Measurements from ENCODE around the gene GABRA4.

GABRA4 gene

DNA sequence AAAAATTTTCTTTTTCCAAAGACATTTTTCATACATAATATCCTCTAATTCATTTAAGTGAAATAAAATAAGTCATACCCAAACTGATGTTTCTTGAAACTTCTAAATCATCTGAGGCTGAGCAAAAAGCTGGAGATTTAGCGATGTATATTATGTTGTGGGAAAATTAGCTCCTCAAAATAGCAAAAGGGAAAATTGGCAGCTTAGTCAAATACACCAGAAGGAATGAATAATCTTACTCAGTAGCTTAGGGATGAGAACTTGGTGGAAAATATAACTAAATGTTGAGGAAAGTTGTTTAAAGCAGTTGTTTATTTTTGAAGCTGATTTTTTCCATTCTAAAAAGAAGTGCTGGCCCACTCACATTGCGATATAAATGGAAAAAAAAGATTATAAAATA is 40.9 kb downstream of the GABRA4 start:
- no peak overlapping the region for H3K9ac ChIP-seq (ENCODE audit: low read depth, low read length)
- no peaks in the 10 kb centered on the region for H3K36me3 ChIP-seq (ENCODE audit: control insufficient read depth, insufficient read depth, low read length)
- no peak overlapping the region for H3K27ac ChIP-seq (ENCODE audit: low read depth, low read length)
- no peaks in the 10 kb centered on the region for H3K27me3 ChIP-seq (ENCODE audit: control insufficient read depth, insufficient read depth, low read length)
- no peaks in the 10 kb centered on the region for H3K9me3 ChIP-seq (ENCODE audit: control insufficient read depth, insufficient read depth, low read length)
- no peaks in the 10 kb centered on the region for H3K4me1 ChIP-seq (ENCODE audit: control insufficient read depth, insufficient read depth, low read length)
- H3K4me3 ChIP-seq (ENCODE audit: low read depth, low read length), result no peak overlapping the region

DNA sequence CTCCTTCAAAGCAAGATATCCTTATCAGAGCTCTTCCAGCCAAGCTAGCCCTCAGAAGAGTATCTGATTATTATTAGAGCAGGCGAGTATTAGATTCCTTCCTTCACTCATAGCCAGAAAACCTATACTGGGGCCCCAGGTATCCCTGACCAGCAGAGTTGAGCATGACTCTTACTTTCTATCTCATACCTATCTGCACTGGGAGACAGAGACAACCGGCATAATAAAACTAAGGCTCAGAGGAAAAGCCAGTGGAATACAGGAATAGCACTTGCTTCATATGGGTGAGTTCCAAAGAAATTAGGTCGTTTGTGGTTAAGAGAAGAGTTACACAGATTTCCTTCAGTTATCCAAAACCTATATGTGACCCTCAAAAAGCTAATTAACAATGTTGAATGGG is 42.6 kb downstream of the GABRA4 start:
- H3K36me3 ChIP-seq (ENCODE audit: control insufficient read depth, insufficient read depth, low read length), result no peaks in the 10 kb centered on the region
- H3K9ac ChIP-seq (ENCODE audit: low read depth, low read length), result no peak overlapping the region
- H3K4me3 ChIP-seq (ENCODE audit: low read depth, low read length), result no peak overlapping the region
- no peaks in the 10 kb centered on the region for H3K9me3 ChIP-seq (ENCODE audit: control insufficient read depth, insufficient read depth, low read length)
- H3K27me3 ChIP-seq (ENCODE audit: control insufficient read depth, insufficient read depth, low read length), result no peaks in the 10 kb centered on the region
- no peak overlapping the region for H3K27ac ChIP-seq (ENCODE audit: low read depth, low read length)
- no peaks in the 10 kb centered on the region for H3K4me1 ChIP-seq (ENCODE audit: control insufficient read depth, insufficient read depth, low read length)

DNA sequence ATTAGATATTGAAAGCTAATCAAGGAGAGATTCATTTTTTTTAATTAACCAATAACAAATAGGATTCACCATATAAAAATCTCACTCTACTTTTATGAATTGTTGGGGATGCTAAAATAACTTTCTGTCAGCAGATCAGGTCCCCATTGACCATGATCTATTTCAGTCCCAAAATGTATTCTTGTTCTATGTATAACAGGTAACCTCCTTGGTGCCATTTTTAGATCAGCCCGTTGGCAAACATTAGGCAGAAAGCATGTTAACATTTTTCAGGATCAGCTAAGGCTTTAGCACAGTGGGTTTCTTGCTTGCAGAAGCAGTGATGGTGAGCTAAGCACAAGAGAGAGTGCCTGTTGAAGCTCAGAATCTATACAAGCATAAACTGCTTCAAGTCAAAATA is 43.6 kb downstream of the GABRA4 start:
- Histone ChIP-seq H3K36me3 (ENCODE audit: control insufficient read depth, insufficient read depth, low read length) (no peaks in the 10 kb centered on the region), H3K9me3 (ENCODE audit: control insufficient read depth, insufficient read depth, low read length) (no peaks in the 10 kb centered on the region), H3K4me1 (ENCODE audit: control insufficient read depth, insufficient read depth, low read length) (no peaks in the 10 kb centered on the region), H3K9ac (ENCODE audit: low read depth, low read length) (no peak overlapping the region), H3K27ac (ENCODE audit: low read depth, low read length) (no peak overlapping the region), H3K27me3 (ENCODE audit: control insufficient read depth, insufficient read depth, low read length) (no peaks in the 10 kb centered on the region), H3K4me3 (ENCODE audit: low read depth, low read length) (no peak overlapping the region)

DNA sequence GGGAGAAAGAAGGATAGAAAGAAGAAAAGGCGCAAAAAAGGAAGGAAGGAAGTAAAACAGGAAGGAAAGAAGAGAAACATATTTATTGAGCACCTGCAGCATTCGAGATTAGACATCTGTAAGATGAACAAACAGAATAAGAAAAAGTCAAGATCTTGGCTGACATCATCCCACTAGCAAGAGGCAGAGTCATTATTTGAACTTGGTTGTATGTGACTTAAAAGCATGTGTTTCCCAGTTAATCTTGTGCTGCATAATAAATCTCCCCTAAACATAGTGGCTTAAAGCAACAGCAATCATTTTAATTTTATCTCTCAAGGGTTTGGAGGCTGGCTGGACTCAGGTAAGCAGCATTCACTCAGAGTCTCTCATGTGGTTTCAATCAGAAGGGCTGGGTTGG is 45.8 kb downstream of the GABRA4 start:
- Histone ChIP-seq H3K9ac (ENCODE audit: low read depth, low read length) (no peak overlapping the region), H3K36me3 (ENCODE audit: control insufficient read depth, insufficient read depth, low read length) (no peaks in the 10 kb centered on the region), H3K9me3 (ENCODE audit: control insufficient read depth, insufficient read depth, low read length) (no peaks in the 10 kb centered on the region), H3K27ac (ENCODE audit: low read depth, low read length) (no peak overlapping the region), H3K4me3 (ENCODE audit: low read depth, low read length) (no peak overlapping the region), H3K27me3 (ENCODE audit: control insufficient read depth, insufficient read depth, low read length) (no peaks in the 10 kb centered on the region), H3K4me1 (ENCODE audit: control insufficient read depth, insufficient read depth, low read length) (no peaks in the 10 kb centered on the region)

DNA sequence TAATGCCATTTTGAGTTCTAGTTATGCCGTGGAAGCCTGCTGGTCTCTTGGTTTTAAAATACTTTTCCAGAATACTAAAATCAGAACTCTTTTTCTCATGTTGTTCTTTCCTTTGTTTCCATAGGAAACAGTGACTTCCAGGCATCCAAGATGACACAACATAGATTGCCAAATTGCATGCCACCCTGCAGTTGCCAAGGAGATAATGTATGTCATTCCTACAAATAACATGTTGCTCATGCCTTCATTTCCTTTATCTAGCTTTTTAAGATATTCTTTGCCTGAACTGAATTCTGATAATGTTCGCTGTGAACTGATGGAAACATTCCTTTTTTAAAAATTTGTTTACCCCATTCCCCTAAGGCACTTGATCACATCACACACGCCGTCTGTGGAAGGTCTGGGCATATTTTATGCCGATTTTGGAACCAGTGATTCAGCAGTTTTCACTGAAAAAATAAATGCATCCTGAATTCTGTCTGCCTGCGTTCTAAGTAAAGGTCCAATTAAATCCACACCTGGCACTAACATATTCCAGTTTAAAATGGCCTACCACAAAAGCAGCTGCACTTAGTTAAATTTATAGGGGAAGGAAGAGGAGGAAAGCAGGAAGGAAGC is 46.4 kb downstream of the GABRA4 start:
- Histone ChIP-seq H3K27ac (ENCODE audit: low read depth, low read length) (no peak overlapping the region), H3K9me3 (ENCODE audit: control insufficient read depth, insufficient read depth, low read length) (no peaks in the 10 kb centered on the region), H3K9ac (ENCODE audit: low read depth, low read length) (no peak overlapping the region), H3K4me3 (ENCODE audit: low read depth, low read length) (no peak overlapping the region), H3K36me3 (ENCODE audit: control insufficient read depth, insufficient read depth, low read length) (no peaks in the 10 kb centered on the region), H3K27me3 (ENCODE audit: control insufficient read depth, insufficient read depth, low read length) (no peaks in the 10 kb centered on the region), H3K4me1 (ENCODE audit: control insufficient read depth, insufficient read depth, low read length) (no peaks in the 10 kb centered on the region)

DNA sequence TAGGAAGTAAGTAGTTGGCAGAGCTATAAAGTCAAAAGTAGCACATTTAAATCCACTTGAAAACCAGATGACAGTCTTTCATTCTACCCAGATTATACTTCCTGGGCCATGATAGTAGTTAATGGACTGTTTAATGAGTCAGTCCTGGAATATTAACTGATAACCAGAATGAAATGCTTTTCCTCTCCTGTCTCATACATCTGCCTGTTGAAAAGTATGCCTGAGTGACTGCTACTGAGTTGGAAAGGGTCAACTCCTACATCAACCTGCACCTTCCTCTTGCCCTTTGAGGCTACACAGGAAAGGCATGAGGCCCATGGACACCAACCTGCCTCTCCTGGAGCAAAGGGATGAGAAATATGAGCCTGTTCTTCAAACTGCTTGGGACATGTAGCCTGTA is 48.3 kb downstream of the GABRA4 start:
- Histone ChIP-seq H3K4me3 (ENCODE audit: low read depth, low read length) (no peak overlapping the region), H3K9me3 (ENCODE audit: control insufficient read depth, insufficient read depth, low read length) (no peaks in the 10 kb centered on the region), H3K9ac (ENCODE audit: low read depth, low read length) (no peak overlapping the region), H3K27me3 (ENCODE audit: control insufficient read depth, insufficient read depth, low read length) (no peaks in the 10 kb centered on the region), H3K4me1 (ENCODE audit: control insufficient read depth, insufficient read depth, low read length) (no peaks in the 10 kb centered on the region), H3K27ac (ENCODE audit: low read depth, low read length) (no peak overlapping the region), H3K36me3 (ENCODE audit: control insufficient read depth, insufficient read depth, low read length) (no peaks in the 10 kb centered on the region)

DNA sequence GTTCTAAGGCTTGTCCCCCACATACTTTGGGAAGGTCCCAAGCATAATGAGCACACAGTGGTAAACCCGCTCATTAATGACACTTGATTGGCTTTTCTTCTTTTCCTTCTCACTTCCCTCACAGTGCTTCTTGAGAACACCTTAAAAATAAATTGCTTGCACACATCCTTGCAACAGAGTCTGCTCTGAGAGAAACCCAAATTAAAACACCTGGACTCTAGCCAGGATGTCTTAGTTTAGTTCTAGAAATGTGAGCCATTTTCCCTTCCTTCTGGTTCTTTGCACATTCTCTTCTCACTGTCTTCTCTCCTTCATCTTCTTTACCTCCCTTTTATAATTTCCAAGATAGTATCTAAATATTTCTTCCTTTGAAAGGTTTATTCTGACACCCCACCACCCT is 49.0 kb downstream of the GABRA4 start:
- no peak overlapping the region for H3K27ac ChIP-seq (ENCODE audit: low read depth, low read length)
- H3K27me3 ChIP-seq (ENCODE audit: control insufficient read depth, insufficient read depth, low read length), result no peaks in the 10 kb centered on the region
- H3K9me3 ChIP-seq (ENCODE audit: control insufficient read depth, insufficient read depth, low read length), result no peaks in the 10 kb centered on the region
- H3K4me1 ChIP-seq (ENCODE audit: control insufficient read depth, insufficient read depth, low read length), result no peaks in the 10 kb centered on the region
- H3K4me3 ChIP-seq (ENCODE audit: low read depth, low read length), result no peak overlapping the region
- no peaks in the 10 kb centered on the region for H3K36me3 ChIP-seq (ENCODE audit: control insufficient read depth, insufficient read depth, low read length)
- no peak overlapping the region for H3K9ac ChIP-seq (ENCODE audit: low read depth, low read length)

DNA sequence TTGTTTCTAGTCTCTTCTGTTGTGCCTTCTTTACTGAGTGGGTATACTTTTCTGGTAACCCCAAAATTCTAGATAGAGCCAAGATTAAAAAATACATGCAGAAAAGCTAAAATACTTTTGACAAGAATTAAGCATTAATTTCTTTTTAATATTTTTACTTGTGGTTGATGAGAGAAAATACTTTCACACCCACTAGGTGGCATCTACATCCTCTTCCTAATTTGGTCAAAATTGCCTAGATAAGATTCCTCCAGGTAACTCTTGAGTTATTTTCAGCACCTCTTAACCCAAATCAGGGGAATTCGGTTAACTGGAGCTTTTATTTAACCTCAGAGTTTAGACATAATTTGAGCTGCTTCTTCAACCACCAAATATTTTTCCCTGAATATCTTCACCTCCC is 55.9 kb downstream of the GABRA4 start:
- no peak overlapping the region for H3K4me3 ChIP-seq (ENCODE audit: low read depth, low read length)
- no peaks in the 10 kb centered on the region for H3K27me3 ChIP-seq (ENCODE audit: control insufficient read depth, insufficient read depth, low read length)
- H3K4me1 ChIP-seq (ENCODE audit: control insufficient read depth, insufficient read depth, low read length), result no peaks in the 10 kb centered on the region
- H3K9ac ChIP-seq (ENCODE audit: low read depth, low read length), result no peak overlapping the region
- H3K36me3 ChIP-seq (ENCODE audit: control insufficient read depth, insufficient read depth, low read length), result no peaks in the 10 kb centered on the region
- H3K9me3 ChIP-seq (ENCODE audit: control insufficient read depth, insufficient read depth, low read length), result no peaks in the 10 kb centered on the region
- H3K27ac ChIP-seq (ENCODE audit: low read depth, low read length), result no peak overlapping the region

DNA sequence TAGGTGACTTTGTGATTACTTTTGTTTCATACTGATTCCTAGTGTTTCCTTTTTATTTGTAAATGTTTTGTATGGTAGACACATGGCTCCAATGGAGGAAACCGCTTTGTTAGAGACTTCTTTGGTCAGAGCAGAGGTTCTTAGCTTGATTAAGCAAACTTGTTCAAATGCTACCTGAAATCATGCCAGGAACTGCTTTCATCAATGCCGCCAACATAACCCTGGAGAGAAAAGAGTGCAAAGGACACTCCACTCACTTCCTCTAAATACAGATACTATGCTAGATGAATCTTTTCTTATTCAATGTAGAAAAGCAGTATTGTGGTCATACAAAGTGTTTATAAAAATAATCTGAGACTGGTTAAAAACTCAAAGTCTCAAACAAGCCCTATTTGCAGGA is 58.7 kb downstream of the GABRA4 start:
- no peaks in the 10 kb centered on the region for H3K4me1 ChIP-seq (ENCODE audit: control insufficient read depth, insufficient read depth, low read length)

DNA sequence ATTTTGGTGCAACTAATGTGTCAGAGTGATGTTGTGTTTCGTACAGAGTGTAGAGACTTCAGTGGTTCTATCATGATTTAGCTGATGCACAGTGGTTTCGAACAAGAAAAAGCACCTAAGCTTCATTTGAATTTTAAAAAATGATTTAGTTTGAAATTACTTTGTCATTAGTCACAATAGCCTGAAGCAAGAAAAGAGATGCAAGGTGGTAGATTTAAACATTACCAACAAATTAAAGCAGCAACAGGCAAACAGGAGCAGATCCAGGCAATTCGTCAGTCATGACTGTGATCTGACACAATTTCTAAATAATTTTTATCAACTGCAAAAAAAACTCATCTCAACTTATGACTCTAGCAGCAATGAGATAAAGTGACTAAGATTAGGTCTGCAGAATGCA is 59.7 kb downstream of the GABRA4 start:
- Histone ChIP-seq H3K4me1 (ENCODE audit: control insufficient read depth, insufficient read depth, low read length) (no peaks in the 10 kb centered on the region), H3K36me3 (ENCODE audit: control insufficient read depth, insufficient read depth, low read length) (no peaks in the 10 kb centered on the region), H3K9ac (ENCODE audit: low read depth, low read length) (no peak overlapping the region), H3K4me3 (ENCODE audit: low read depth, low read length) (no peak overlapping the region), H3K27me3 (ENCODE audit: control insufficient read depth, insufficient read depth, low read length) (no peaks in the 10 kb centered on the region), H3K9me3 (ENCODE audit: control insufficient read depth, insufficient read depth, low read length) (no peaks in the 10 kb centered on the region), H3K27ac (ENCODE audit: low read depth, low read length) (no peak overlapping the region)

More for the DNA sequence above, 58.7 kb downstream of the GABRA4 start:
- no peak overlapping the region for H3K9ac ChIP-seq (ENCODE audit: low read depth, low read length)
- no peaks in the 10 kb centered on the region for H3K9me3 ChIP-seq (ENCODE audit: control insufficient read depth, insufficient read depth, low read length)
- H3K27me3 ChIP-seq (ENCODE audit: control insufficient read depth, insufficient read depth, low read length), result no peaks in the 10 kb centered on the region
- no peak overlapping the region for H3K4me3 ChIP-seq (ENCODE audit: low read depth, low read length)
- H3K27ac ChIP-seq (ENCODE audit: low read depth, low read length), result no peak overlapping the region
- H3K36me3 ChIP-seq (ENCODE audit: control insufficient read depth, insufficient read depth, low read length), result no peaks in the 10 kb centered on the region

DNA sequence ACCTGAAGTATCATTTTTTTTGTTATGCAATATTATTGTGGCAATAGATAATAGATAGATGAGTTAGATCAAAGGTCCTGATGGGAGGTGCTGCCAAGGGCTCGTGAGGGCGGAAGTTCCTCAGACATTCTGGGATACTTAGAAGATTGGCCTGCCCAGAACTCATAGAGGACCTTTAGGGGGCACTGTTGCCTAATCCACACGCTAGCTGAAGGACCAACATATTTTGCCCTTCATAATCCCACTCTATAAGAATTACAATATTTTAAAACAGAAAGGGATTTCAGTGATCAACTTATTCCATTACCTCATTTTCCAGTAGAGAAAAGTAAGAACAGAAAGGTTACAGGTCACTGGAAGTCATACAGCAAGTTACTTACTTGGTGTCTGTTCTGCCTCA is 61.4 kb downstream of the GABRA4 start:
- no peak overlapping the region for H3K4me3 ChIP-seq (ENCODE audit: low read depth, low read length)
- no peaks in the 10 kb centered on the region for H3K36me3 ChIP-seq (ENCODE audit: control insufficient read depth, insufficient read depth, low read length)
- no peaks in the 10 kb centered on the region for H3K27me3 ChIP-seq (ENCODE audit: control insufficient read depth, insufficient read depth, low read length)

DNA sequence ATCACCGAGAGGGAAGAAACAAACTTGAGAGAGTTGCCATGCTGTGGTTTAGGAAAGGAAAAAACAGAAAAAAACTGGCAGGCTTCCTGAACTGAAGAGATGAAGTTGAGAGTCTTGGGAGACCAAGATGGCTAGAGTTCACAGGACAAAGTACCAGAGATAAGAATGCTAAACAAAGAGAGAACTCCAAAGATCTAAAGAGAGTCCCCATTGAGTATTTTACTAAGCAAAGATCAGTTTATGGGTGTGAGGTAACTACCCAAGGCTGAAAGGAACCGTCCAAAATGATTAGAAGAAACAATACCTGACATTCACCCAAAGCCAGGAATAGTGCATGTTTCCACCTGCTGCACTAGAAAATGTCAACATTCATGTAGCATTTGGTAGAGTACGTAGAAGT is 62.5 kb downstream of the GABRA4 start:
- H3K27me3 ChIP-seq (ENCODE audit: control insufficient read depth, insufficient read depth, low read length), result no peaks in the 10 kb centered on the region
- H3K4me3 ChIP-seq (ENCODE audit: low read depth, low read length), result no peak overlapping the region
- H3K9me3 ChIP-seq (ENCODE audit: control insufficient read depth, insufficient read depth, low read length), result no peaks in the 10 kb centered on the region
- H3K4me1 ChIP-seq (ENCODE audit: control insufficient read depth, insufficient read depth, low read length), result no peaks in the 10 kb centered on the region
- H3K36me3 ChIP-seq (ENCODE audit: control insufficient read depth, insufficient read depth, low read length), result no peaks in the 10 kb centered on the region
- H3K27ac ChIP-seq (ENCODE audit: low read depth, low read length), result no peak overlapping the region
- no peak overlapping the region for H3K9ac ChIP-seq (ENCODE audit: low read depth, low read length)

More for the DNA sequence above, 61.4 kb downstream of the GABRA4 start:
- no peak overlapping the region for H3K27ac ChIP-seq (ENCODE audit: low read depth, low read length)
- H3K9ac ChIP-seq (ENCODE audit: low read depth, low read length), result no peak overlapping the region
- no peaks in the 10 kb centered on the region for H3K4me1 ChIP-seq (ENCODE audit: control insufficient read depth, insufficient read depth, low read length)
- H3K9me3 ChIP-seq (ENCODE audit: control insufficient read depth, insufficient read depth, low read length), result no peaks in the 10 kb centered on the region

All from HUES48 (cell line).